Measurements from ENCODE around the gene TMEM74B.
"Not testable (repeated sequence)": the region's sequence is repeated elsewhere in the genome, so short reads cannot be mapped to it uniquely, and the experiment has no call there.

The TMEM74B gene

DNA sequence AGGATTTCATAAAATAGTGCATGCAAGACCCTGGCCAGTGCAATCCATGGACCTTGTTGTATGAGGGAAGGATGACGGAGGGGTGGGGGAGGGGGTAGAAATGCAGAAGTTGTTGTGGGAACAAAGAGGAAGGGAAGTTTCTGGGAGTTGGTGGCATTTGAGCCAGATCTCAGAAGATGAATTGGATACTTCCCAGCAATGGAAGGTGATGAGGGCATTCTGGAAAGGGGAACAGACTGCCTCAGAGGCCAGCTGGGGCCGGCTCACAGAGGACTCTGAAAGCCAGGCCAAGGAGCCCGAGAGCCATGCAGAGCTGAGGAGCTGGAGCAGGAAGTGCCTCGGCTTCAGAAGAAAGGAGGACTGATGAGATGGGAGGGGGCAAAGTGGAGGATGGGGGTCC, 2.7 kb downstream of the TMEM74B start:
- H3K4me3 ChIP-seq (ENCODE audit: low read depth, low read length) = no peak overlapping the region

DNA sequence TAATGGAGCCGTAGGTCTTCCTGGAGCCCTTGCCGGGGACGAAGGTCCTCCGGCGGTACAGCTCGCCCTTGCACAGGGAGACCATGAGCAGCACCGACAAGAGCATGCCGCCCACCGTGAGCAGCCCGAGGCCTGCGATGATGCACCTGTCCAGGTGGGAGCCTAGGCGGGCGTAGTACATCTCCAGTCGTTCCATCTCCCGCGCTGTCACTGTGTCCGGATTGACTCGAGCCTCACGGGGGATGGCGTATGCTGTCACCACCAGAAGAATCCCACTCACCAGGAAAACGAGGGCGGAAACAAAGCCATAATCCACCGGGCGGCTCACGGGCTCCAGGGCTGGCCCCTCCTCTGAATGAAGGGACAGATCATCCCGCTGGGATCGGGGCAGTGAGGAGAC, 3.8 kb downstream of the TMEM74B start:
- no peak overlapping the region for H3K4me3 ChIP-seq (ENCODE audit: low read depth, low read length)

DNA sequence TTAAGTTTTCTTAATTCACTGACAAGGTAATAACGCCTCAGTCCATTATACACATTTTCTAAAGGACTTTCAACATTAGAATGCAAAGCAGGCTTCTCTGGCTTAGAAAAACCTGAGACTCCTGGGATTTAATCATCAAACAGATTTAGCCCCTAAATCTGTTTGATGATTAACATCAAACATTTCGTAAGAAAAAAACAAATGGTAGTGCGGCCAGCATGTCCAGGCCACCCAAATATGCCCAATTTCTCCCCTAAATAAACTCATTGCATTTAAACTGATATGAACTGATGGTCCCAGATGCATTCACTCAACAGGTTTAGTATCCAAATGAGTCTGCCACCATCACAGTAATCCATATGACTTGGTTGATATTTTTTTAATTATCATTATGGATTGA, 6.2 kb downstream of the TMEM74B start:
- H3K4me3 ChIP-seq (ENCODE audit: low read depth, low read length) = no peak overlapping the region

DNA sequence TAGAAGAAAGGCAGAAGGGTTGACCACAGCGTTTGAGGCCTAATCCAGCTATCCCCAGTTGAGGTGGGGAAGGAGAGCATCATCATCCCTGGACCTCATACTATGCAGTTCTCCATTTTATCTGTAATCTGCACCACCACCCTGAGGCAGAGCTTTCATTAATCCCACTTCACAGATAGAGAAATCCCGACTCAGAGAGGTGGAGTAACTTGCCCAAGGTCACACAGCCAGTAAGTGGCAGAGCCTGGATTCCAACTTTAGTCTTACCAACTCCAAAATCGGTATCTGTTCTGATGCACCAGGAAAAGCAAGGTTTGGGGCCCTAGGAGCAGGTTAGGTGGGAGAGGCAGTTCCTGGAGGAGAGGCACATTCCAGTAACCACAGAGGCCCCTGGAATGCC, 6.7 kb downstream of the TMEM74B start:
- no peak overlapping the region for H3K4me3 ChIP-seq (ENCODE audit: low read depth, low read length)

DNA sequence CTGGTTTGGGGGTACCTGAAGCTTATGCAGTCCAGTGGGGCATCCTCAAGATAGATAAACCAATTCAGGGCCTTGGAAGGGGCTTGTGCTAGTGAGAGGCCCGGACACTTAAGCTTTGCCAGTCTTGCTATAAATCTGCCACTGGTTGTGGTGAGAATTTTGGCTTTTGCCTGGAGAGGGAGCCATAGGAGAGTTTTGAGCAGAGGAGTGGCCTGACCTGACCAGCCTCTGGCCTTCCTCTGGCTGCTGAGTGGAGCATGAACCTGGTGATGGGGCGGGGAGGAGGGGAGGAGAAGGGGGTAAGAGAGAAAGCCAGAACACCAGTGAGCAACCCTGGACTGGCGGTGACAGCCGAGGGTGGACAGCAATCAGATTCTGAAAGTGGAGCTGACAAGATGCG, 7.1 kb downstream of the TMEM74B start:
- no peak overlapping the region for H3K4me3 ChIP-seq (ENCODE audit: low read depth, low read length)

DNA sequence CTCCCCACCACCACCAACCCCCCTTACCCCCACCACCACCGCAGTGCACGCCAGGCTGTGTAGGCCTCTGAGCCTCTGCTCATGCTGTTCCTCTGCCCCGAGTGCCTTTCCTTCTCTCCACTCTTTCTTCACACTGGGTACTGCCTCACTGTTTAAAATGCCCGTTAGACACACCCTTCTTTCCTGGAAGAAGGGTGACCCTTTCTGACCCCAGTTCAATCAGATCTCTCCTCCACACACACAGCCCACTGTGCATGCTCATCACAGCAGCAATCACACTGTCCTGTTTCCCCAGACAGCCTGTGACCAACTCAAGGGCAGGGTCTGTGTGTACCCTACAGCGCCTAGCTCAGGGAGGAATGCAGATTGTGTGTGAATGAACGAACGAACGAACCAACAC, 10.0 kb downstream of the TMEM74B start:
- no peak overlapping the region for H3K4me3 ChIP-seq (ENCODE audit: low read depth, low read length)

DNA sequence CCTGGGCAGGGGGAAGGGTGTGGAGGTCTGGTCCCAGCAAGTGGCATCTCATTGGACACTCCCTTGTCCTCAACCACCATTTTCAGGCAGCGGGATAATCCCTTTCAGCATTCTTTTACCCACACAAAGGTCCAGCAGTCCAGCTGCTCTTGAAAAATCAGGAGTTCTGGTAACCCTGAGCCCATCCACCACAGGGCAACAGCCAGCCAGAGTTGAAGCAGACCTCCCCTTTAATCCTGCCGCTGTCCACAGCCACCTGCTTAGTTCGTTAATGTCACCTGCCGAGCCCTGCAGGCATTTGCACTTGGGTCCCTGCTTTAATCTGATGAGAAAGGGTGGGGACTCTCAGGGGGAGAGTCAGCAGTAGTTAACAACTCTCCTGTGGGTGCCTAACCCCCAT, 11.1 kb downstream of the TMEM74B start:
- no peak overlapping the region for H3K4me3 ChIP-seq (ENCODE audit: low read depth, low read length)

DNA sequence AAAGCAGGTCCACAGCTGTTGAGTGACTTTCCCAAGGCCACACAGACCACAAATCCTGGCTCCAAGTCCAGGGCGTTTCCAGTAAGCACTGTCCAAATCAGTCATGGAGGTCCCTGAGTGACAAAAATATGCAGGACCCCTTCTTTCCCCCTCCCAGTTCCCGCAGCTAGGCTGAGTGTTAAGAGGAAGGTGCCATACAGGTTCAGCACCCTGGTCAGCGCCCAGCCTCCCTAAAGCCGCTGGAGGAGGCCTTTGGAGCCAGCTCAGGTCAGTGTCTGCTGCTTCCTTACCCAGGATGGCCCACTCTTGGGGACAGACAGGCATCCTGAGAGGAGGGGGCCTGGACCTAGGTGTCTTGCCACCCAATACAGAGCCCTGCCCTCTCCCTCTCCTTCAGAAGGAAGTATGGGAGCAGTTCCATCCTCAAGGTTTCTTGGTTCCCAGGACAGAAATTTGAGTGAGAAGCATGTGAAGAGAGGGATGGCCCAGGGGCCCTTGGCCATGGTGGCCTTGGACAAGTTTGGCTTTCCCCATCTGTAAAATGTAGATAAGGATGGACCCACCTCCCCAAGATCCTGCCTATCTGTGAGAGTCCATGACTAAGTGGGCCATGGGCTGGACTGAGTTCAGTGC, 13.2 kb downstream of the TMEM74B start:
- no peak overlapping the region for H3K4me3 ChIP-seq (ENCODE audit: low read depth, low read length)

DNA sequence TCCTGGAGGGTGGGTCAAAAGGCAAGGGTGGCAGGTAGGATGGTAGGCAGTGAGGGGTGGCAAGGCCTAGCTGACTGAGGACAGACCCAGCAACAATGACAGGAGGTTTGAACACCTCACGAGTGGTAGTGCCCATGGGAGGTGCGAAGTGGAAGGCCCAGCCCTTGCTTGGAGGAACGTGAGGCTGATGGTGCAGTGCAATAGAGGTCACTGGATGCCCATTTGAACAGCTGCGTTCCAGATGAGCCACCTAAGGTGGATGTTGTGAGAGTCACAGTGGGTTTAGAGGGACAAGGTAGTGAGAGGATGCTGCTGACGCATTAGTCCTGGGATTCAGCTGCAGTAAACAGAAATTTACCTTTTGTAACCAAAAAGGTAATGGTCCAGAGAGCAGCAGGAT, 15.6 kb downstream of the TMEM74B start:
- H3K4me3 ChIP-seq (ENCODE audit: low read depth, low read length) = no peak overlapping the region

DNA sequence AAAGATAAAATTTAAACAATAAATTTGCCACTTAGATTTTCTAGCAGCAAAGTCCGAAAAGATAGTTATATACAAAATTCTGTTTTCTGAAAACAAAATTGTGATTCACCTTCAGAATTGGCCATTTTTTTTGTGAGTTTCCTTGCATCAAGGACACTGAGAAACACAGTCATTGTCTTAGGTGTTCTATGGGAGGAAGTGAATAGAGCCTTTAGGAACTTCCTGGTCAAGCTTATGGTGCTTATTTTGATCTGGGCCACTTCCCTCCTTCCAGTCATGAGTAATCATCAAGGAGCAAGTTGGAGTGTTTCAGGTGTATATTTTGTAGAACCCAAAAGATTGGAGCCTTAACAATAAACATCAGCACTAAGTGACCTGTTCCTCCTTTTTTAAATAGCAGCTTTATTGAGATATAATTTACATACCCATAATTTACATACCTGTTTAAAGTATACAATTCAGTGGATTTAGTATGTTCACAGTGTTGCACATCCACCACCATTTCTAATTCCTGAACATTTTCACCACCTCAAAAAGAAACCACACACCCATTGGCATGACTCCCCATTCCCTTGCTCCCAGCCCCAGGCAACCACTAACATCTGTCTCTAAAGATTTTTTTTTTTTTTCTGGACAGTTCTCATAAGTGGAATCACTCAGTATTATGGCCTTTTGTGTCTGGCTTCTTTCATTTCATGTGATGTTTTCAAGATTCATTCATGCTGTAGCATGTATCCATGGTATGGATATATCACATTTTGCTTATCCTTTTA, 17.6 kb downstream of the TMEM74B start:
- H3K4me3 ChIP-seq (ENCODE audit: low read depth, low read length) = no peak overlapping the region

DNA sequence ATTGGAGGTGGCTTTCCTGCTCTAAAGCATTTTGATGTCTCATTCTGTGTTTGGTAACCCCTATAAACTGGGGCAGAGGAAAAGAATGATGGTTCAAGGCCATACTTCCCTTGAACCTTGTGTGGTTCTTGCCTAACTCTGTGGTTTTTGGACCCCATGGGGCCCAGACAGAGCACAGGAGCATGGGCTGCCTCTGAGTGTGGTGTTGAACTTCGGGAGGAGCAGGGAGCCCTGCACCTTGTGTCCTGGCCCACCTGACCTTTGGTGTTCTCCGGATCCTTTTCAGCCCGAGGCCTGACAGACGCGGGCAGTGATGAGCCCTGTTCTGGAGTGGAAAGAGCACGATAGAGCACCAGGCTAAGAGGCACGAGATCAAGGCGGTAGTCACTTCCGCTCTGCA, 18.8 kb downstream of the TMEM74B start:
- H3K4me3 ChIP-seq (ENCODE audit: low read depth, low read length) = no peak overlapping the region

DNA sequence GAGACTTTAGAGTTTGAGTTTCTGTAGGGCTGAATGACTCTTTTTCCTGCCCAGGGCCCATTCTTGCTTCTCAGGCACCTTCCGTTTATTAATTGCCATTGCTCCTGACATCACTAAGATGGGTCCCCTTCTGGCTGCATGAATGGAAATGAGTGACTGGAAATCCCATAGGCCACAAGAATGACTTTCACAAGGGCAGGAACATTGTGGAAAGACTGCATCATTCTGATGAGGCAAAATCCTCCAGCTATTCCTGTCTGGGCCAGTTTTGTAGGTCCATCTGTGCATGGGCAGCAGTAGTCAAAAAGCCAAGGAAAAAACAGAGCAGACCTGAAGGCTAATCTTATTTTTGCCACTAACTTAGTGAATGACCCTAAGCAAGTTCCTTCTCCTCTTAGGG, 19.3 kb downstream of the TMEM74B start:
- no peak overlapping the region for H3K4me3 ChIP-seq (ENCODE audit: low read depth, low read length)

DNA sequence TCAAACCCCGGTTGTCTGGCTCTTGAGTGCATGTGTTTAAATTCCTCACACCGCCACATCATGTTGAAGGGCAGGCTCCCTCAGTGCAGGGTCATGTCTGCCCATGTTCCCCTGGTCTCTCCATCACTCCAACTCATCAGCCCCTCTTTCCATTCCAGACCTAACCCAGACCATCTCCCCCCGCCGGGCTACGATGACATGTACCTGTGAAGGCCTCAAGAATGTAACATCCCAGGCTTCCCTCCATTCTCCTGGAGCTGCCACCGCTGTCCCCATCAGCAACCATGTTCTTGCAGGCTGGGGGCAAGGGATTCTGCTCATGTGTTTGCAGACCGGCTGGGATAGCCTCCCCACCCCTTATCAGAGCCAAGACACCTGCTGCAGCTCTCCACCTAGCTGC, 19.9 kb downstream of the TMEM74B start:
- no peak overlapping the region for H3K4me3 ChIP-seq (ENCODE audit: low read depth, low read length)

DNA sequence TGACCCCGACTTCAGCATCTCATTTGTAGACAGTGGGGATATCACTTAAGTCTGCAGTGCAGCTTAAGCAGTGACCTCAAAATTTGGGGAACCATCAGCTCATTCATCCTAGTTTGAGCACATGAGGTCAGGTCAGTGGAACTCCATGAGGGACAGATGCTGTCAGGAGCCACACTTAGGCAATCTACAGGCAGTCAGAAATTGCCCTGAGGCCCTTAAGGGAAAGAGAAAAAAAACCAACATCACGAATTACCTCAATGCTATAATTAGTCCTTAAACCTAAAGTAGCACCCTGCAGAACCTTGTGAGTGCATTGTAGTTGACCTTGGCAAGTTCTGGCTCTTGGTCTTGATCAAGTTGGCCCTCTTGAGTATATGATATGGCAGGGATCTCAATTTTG, 21.1 kb downstream of the TMEM74B start:
- no peak overlapping the region for H3K4me3 ChIP-seq (ENCODE audit: low read depth, low read length)

DNA sequence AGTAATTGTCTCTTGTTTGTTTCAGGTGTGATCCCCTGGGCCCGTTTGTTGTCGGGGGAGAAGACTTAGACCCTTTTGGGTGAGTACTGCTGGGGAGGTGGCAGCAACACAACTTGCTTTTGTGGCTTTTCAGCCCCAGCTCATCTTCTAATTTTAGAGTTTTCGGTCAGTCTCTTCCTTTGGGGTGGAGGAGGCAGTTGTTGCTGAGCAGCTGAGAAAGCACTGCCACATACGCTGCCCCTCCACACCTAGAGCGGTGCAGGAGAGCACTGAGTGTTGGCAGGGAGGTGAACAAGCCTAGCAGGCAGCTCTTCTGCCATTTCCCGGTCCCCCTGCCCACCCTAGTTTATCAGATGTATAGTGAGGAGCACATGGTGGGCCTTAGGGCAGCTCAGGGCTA, 21.7 kb downstream of the TMEM74B start:
- no peak overlapping the region for H3K4me3 ChIP-seq (ENCODE audit: low read depth, low read length)

DNA sequence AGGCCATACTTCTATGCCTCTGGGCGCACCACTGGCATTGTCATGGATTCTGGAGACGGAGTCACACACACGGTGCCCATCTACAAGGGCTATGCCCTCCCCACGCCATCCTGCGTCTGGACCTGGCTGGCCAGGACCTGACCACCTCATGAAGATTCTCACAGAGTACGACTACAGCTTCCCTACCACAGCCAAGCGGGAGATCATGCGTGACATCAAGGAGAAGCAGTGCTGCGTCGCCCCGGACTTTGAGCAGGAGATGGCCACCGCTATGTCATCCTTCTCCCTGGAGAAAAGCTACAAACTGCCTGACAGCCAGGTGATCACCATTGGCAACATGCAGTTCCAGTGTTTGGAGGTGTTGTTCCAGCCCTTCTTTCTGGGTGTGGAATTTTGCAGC, 23.8 kb downstream of the TMEM74B start:
- H3K4me3 ChIP-seq (ENCODE audit: low read depth, low read length) = no peak overlapping the region

DNA sequence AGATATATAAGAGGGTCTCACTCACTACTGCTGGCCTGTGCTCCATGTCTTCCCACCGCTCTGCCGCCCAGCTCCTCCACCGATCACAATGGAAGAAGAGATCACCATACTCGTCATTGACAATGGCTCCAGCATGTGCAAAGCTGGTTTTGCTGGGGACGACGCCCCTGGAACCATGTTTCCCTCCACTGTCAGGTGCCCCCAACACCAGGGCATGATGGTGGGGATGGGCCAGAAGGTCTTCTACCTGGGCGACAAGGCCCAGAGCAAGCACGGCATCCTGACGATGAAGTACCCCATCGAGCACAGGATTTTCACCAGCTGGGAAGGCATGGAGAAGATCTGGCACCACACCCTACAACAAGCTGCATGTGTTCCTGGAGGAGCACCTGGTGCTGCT, 24.3 kb downstream of the TMEM74B start:
- H3K4me3 ChIP-seq (ENCODE audit: low read depth, low read length) = no peak overlapping the region

DNA sequence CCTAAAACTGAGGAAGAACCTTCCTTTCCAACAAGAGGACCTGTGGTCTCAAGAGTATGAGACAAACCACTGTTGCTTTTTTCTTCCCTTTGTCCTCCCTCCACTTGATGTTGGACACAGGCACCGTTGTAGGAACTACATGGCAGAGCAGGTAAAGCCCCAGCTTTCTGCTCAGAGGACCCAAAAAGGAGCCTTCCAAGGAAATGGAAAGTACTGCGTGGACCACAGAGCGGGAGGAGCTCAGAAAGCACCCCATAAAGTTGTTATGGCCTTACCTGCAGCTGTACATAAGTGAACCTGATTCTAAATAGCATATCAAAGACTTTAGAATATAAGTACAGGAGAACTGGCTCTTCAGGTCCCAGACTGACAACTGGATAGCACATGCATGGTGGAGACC, 29.4 kb downstream of the TMEM74B start:
- H3K4me3 ChIP-seq (ENCODE audit: low read depth, low read length) = no peak overlapping the region

DNA sequence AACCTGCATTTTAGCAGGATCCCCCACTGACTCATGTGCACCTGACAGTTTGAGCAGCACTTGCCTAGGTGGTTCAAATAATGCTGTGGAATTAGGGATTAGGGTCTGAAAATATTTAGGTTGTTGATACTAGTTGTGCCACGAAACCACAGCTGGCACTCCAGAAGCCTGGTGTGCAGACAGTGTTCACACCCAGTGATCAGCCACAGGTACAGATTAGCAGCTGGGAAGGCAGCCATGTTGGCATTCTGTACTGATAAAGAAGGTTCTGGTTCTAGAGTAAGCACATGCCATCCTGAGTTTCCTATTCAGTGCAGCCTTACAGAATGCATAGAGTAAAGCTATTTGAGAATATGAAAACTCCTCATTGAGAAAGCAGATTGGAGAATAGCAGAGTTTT, 30.1 kb downstream of the TMEM74B start:
- no peak overlapping the region for H3K4me3 ChIP-seq (ENCODE audit: low read depth, low read length)

DNA sequence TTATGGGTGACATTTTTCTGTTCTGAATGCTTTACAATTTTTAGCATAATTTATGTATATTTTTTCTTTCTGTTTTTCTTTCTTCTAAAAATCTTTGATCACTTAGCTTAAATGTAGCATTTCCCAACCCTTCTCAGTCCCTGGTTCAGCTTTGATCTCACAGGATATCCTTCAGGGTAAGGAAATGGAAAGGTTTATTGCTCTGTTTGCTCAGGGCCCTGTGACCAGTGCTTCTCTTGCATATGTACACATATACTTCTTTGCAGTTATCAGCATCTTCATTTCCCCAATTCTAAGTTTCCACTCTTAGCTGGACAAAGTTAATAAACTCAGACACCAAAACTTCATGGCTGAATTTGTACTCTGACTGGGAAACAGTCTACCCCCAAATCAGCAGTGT, 30.6 kb downstream of the TMEM74B start:
- no peak overlapping the region for H3K4me3 ChIP-seq (ENCODE audit: low read depth, low read length)

DNA sequence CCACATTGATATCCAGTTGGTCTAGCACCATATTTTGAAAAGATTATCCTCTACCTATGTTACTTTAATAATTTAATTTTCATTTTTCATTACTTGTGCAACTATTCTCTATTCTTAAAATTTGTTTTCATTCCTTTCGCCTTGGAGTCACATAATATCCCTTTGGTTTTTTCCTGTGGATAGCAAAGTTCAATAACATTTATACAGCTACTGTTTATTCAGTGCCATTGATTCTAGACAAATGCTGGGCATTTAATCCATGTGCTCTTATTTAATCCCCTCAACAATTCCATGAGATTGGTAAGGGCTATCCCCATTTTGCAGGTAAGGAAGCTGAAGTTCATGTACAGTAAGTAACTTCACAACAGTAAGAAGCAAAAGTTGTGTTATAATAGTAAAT, 33.8 kb downstream of the TMEM74B start:
- no peak overlapping the region for H3K4me3 ChIP-seq (ENCODE audit: low read depth, low read length)

DNA sequence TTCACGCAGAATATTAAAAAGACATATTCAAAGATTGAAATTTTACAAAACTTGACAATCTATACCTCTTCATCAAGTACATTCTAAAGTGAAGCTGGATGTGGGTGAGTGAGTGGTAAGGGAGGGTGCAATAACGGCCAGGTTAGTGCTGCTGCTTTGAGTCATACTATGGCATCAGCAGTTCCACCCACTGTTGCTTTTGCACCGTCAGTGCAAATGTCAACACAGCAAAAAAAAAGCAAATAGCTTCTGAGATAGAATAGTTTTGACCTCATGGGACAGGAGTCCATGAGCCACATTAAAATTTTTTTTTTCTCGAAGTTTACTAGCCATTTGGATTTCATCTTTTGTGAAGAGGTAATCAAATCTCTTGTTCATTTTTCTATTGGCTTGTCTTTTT, 34.6 kb downstream of the TMEM74B start:
- no peak overlapping the region for H3K4me3 ChIP-seq (ENCODE audit: low read depth, low read length)

DNA sequence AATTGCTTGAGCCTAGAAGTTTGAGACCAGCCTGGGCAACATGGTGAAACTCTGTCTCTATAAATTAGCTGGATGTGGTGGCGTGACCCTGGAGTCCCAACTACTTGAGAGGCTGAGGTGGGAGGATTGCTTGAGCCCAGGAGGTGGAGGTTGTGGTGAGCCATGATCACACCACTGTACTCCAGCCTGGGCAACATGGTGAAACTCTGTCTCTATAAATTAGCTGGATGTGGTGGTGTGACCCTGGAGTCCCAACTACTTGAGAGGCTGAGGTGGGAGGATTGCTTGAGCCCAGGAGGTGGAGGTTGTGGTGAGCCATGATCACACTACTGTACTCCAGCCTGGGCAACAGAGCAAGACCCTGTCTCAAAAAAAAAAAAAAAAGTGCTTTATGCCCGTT, 35.0 kb downstream of the TMEM74B start:
- not testable (repeated sequence) for H3K4me3 ChIP-seq (ENCODE audit: low read depth, low read length)
